ENCODE measurements around the gene THSD4. TPM values are rescaled to one million over a fixed set of nuclear protein-coding genes. Genes with fewer than 3 reads are reported as not detected.

The THSD4 gene
- total RNA-seq, 1 experiment from 2014 or later, result 65.4 TPM

DNA sequence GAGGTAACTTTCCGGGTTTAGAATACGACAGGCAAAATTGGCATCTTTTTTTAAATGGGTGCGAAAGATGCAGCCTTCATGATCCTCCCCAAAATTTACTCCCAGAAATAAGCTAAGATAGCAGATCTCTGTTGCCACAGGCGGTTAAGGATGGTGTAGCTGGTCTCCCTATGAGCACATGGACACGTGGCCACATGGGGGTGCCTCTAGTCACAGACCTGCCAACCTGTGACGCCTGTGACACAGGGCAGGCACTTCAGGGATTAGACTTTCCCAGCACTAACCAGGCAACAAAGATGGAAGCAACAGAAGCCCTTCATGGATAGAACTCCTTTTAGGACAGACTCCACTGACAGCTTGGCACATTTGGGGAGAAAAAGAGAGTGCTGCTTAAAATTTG is 320.3 kb downstream of the THSD4 start:
- Histone ChIP-seq H3K36me3 (ENCODE audit: control insufficient read depth, insufficient read depth, low read length) (no peaks in the 10 kb centered on the region), H3K4me3 (ENCODE audit: low read depth in 2 of 2, low read length in 2 of 2) (no peak overlapping the region), H3K9me3 (ENCODE audit: control insufficient read depth, insufficient read depth, low read depth, low read length) (no peaks in the 10 kb centered on the region), H3K27me3 (ENCODE audit: control insufficient read depth, insufficient read depth, low read length) (no peaks in the 10 kb centered on the region), H3K4me1 (ENCODE audit: control insufficient read depth, insufficient read depth, low read length) (no peaks in the 10 kb centered on the region; the same call in 1 of the 2 replicates), H3K27ac (ENCODE audit: low read length) (no peak overlapping the region)
- ATAC-seq, result no peak
- intact Hi-C loops (cut with micrococcal nuclease; ENCODE audit: unreplicated experiment), result no loop called here
- CTCF ChIA-PET, result no interaction called here
- in situ Hi-C loops (cut with HindIII; ENCODE audit: low pct_unique_long_range_greater_than_20kb, low sequenced_read_pairs), result no loop called here
- TF ChIP-seq, protein P1, sequence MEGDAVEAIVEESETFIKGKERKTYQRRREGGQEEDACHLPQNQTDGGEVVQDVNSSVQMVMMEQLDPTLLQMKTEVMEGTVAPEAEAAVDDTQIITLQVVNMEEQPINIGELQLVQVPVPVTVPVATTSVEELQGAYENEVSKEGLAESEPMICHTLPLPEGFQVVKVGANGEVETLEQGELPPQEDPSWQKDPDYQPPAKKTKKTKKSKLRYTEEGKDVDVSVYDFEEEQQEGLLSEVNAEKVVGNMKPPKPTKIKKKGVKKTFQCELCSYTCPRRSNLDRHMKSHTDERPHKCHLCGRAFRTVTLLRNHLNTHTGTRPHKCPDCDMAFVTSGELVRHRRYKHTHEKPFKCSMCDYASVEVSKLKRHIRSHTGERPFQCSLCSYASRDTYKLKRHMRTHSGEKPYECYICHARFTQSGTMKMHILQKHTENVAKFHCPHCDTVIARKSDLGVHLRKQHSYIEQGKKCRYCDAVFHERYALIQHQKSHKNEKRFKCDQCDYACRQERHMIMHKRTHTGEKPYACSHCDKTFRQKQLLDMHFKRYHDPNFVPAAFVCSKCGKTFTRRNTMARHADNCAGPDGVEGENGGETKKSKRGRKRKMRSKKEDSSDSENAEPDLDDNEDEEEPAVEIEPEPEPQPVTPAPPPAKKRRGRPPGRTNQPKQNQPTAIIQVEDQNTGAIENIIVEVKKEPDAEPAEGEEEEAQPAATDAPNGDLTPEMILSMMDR (IDR thresholded peaks at IDR 0.05), result no peak
- TF ChIP-seq TCF7L2 (IDR thresholded peaks at IDR 0.05; ENCODE audit: low read depth, low read length), result no peak
- POLR2A ChIA-PET, result no interaction called here
- DNase-seq (ENCODE audit: low read depth, low spot score), result no peak
- BruUV-seq (replicated peaks), result no TSS peak

DNA sequence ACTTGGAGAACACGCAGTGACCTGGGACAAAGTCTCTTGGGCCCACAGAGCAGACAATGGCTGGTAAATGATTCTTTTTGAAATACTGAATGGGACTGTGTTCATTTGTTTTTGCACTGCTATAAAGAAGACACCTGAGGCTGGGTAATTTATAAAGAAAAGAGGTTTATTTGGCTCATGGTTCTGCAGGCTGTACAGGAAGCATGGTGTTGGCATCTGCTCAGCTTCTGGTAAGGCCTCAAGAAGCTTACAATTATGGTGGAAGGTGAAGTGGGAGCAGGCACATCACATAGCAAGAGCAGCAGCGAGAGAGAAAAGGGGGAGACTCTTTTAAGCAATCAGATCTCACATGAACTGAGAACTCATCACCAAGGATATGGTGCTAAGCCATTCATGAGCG is 321.6 kb downstream of the THSD4 start:
- ChIA-PET CTCF (no interaction called here), POLR2A (no interaction called here)
- H3K4me1 ChIP-seq (ENCODE audit: control insufficient read depth, insufficient read depth, low read length), result no peaks in the 10 kb centered on the region; the same call in 1 of the 2 replicates
- no peak overlapping the region for H3K27ac ChIP-seq (ENCODE audit: low read length)
- ATAC-seq, result no peak
- TF ChIP-seq, protein P1 (IDR thresholded peaks at IDR 0.05), result no peak
- TF ChIP-seq SIN3A (IDR thresholded peaks at IDR 0.05; ENCODE audit: borderline replicate concordance, insufficient read depth, low read depth, low read length) (no peak), TCF7L2 (IDR thresholded peaks at IDR 0.05; ENCODE audit: low read depth, low read length) (no peak), POLR2AphosphoS5 (IDR thresholded peaks at IDR 0.05; ENCODE audit: low read depth, low read length) (no peak)
- TF ChIP-seq, protein P2, sequence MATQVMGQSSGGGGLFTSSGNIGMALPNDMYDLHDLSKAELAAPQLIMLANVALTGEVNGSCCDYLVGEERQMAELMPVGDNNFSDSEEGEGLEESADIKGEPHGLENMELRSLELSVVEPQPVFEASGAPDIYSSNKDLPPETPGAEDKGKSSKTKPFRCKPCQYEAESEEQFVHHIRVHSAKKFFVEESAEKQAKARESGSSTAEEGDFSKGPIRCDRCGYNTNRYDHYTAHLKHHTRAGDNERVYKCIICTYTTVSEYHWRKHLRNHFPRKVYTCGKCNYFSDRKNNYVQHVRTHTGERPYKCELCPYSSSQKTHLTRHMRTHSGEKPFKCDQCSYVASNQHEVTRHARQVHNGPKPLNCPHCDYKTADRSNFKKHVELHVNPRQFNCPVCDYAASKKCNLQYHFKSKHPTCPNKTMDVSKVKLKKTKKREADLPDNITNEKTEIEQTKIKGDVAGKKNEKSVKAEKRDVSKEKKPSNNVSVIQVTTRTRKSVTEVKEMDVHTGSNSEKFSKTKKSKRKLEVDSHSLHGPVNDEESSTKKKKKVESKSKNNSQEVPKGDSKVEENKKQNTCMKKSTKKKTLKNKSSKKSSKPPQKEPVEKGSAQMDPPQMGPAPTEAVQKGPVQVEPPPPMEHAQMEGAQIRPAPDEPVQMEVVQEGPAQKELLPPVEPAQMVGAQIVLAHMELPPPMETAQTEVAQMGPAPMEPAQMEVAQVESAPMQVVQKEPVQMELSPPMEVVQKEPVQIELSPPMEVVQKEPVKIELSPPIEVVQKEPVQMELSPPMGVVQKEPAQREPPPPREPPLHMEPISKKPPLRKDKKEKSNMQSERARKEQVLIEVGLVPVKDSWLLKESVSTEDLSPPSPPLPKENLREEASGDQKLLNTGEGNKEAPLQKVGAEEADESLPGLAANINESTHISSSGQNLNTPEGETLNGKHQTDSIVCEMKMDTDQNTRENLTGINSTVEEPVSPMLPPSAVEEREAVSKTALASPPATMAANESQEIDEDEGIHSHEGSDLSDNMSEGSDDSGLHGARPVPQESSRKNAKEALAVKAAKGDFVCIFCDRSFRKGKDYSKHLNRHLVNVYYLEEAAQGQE (IDR thresholded peaks at IDR 0.05; ENCODE audit: insufficient read depth in 1 of 2, low read depth in 2 of 2, low read length in 1 of 2), result no peak
- H3K4me3 ChIP-seq (ENCODE audit: low read depth in 2 of 2, low read length in 2 of 2), result no peak overlapping the region
- intact Hi-C loops (cut with micrococcal nuclease; ENCODE audit: unreplicated experiment) (no loop called here), in situ Hi-C loops (cut with HindIII; ENCODE audit: low pct_unique_long_range_greater_than_20kb, low sequenced_read_pairs) (no loop called here)
- H3K36me3 ChIP-seq (ENCODE audit: control insufficient read depth, insufficient read depth, low read length), result no peaks in the 10 kb centered on the region
- no TSS peak for BruUV-seq (replicated peaks)
- H3K9me3 ChIP-seq (ENCODE audit: control insufficient read depth, insufficient read depth, low read depth, low read length), result no peaks in the 10 kb centered on the region
- H3K27me3 ChIP-seq (ENCODE audit: control insufficient read depth, insufficient read depth, low read length), result no peaks in the 10 kb centered on the region
- no peak for DNase-seq (ENCODE audit: low read depth, low spot score)

DNA sequence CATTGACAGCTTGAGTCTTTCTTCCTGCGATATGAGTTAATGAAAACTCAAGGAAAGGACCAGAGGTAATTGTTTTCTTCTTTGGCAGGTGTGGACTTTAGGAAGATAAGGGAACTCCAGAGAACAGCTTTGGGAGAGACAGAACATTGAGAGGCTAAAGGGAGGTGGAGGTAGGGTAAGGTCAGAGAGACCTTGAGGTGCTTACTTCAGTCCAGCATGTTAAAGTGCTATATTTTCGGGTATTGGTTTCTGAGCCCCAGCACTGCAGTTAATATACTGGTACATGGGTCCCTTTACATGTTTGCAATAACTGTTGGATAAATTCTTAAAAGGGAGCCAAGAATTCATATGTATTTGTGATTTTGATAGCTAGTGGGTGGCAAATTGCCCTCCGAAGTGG is 322.1 kb downstream of the THSD4 start:
- Histone ChIP-seq H3K27ac (ENCODE audit: low read length) (no peak overlapping the region), H3K4me1 (ENCODE audit: control insufficient read depth, insufficient read depth, low read length) (no peaks in the 10 kb centered on the region; the same call in 1 of the 2 replicates), H3K36me3 (ENCODE audit: control insufficient read depth, insufficient read depth, low read length) (no peaks in the 10 kb centered on the region), H3K27me3 (ENCODE audit: control insufficient read depth, insufficient read depth, low read length) (no peaks in the 10 kb centered on the region), H3K4me3 (ENCODE audit: low read depth in 2 of 2, low read length in 2 of 2) (no peak overlapping the region), H3K9me3 (ENCODE audit: control insufficient read depth, insufficient read depth, low read depth, low read length) (no peaks in the 10 kb centered on the region)
- in situ Hi-C loops (cut with HindIII; ENCODE audit: low pct_unique_long_range_greater_than_20kb, low sequenced_read_pairs), result no loop called here
- POLR2A ChIA-PET, result no interaction called here
- DNase-seq (ENCODE audit: low read depth, low spot score) (no peak), ATAC-seq (no peak)
- BruUV-seq (replicated peaks), result no TSS peak
- CTCF ChIA-PET, result no interaction called here
- intact Hi-C loops (cut with micrococcal nuclease; ENCODE audit: unreplicated experiment), result no loop called here
- TF ChIP-seq POLR2AphosphoS5 (IDR thresholded peaks at IDR 0.05; ENCODE audit: low read depth, low read length), result no peak
- TF ChIP-seq, protein P2 (IDR thresholded peaks at IDR 0.05; ENCODE audit: insufficient read depth in 1 of 2, low read depth in 2 of 2, low read length in 1 of 2), result no peak
- TF ChIP-seq, protein P1 (IDR thresholded peaks at IDR 0.05), result no peak
- TF ChIP-seq SIN3A (IDR thresholded peaks at IDR 0.05; ENCODE audit: borderline replicate concordance, insufficient read depth, low read depth, low read length), result no peak
- no peak for TF ChIP-seq TCF7L2 (IDR thresholded peaks at IDR 0.05; ENCODE audit: low read depth, low read length)
